ENCODE results near the gene TSEN54.

DNA sequence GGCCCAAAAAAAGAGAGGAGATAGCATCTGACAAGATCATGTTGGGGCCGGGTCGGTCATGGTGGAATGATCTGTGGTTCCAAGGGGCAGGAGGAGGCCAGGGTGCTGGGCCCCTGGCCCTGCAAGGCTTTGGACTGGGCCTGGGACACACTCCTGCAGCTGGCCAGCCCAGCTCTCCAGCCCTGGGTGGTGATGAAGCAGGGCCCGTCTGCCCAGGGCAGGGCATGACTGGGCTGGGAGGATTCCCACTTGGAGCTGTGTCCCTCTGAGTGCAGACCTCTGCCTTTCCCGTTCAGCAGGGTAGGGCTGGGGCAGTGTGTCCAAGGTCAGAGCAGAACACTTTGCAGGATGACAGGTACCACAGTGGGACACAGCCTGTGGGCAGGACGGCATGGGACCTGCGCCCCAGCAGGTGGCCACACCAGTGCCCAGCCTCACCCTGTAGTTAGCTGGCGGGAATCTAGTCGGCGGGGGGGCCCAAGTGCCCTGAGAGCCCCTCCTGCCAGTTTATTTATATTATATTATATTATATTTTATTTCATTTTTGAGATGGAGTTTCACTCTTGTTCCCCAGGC, 43.7 kb downstream of the TSEN54 start:
- TF ChIP-seq, protein P1, sequence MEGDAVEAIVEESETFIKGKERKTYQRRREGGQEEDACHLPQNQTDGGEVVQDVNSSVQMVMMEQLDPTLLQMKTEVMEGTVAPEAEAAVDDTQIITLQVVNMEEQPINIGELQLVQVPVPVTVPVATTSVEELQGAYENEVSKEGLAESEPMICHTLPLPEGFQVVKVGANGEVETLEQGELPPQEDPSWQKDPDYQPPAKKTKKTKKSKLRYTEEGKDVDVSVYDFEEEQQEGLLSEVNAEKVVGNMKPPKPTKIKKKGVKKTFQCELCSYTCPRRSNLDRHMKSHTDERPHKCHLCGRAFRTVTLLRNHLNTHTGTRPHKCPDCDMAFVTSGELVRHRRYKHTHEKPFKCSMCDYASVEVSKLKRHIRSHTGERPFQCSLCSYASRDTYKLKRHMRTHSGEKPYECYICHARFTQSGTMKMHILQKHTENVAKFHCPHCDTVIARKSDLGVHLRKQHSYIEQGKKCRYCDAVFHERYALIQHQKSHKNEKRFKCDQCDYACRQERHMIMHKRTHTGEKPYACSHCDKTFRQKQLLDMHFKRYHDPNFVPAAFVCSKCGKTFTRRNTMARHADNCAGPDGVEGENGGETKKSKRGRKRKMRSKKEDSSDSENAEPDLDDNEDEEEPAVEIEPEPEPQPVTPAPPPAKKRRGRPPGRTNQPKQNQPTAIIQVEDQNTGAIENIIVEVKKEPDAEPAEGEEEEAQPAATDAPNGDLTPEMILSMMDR (IDR thresholded peaks at IDR 0.05): no peak
- TF ChIP-seq RAD21 (IDR thresholded peaks at IDR 0.05; ENCODE audit: low read length) (no peak), EP300 (IDR thresholded peaks at IDR 0.05; ENCODE audit: borderline replicate concordance in 1 of 2, low read depth in 1 of 2, low read length in 1 of 2) (no peak), JUND (IDR thresholded peaks at IDR 0.05) (no peak), TCF12 (IDR thresholded peaks at IDR 0.05) (no peak), TEAD4 (IDR thresholded peaks at IDR 0.05; ENCODE audit: borderline replicate concordance, insufficient read depth) (no peak), GABPA (IDR thresholded peaks at IDR 0.05; ENCODE audit: low read depth) (no peak), FOSL2 (IDR thresholded peaks at IDR 0.05; ENCODE audit: borderline replicate concordance, low read depth) (no peak), CHD2 (IDR thresholded peaks at IDR 0.05; ENCODE audit: low read length, partially characterized antibody) (no peak), POLR2AphosphoS5 (IDR thresholded peaks at IDR 0.05; ENCODE audit: low read depth, low read length) (no peak)
- TF ChIP-seq, protein P2, sequence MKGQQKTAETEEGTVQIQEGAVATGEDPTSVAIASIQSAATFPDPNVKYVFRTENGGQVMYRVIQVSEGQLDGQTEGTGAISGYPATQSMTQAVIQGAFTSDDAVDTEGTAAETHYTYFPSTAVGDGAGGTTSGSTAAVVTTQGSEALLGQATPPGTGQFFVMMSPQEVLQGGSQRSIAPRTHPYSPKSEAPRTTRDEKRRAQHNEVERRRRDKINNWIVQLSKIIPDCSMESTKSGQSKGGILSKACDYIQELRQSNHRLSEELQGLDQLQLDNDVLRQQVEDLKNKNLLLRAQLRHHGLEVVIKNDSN (IDR thresholded peaks at IDR 0.05; ENCODE audit: borderline replicate concordance, low read depth): no peak
